Endothelial cell of umbilical vein (primary cell): ENCODE data around the gene CAPS. TPM values are rescaled to one million over a fixed set of nuclear protein-coding genes. Genes with fewer than 3 reads are reported as not detected.

Experiments
- BruUV-seq: library from RNA; stranded (reverse); fragments of 400-500 nt; replicated peaks from 2 replicates; lab custom pipeline; 2021; lab: Mats Ljungman, UMichigan
- CTCF ChIA-PET: fragments of 300-600, 350-600 bp; sonication (Branson Sonifier 250); formaldehyde crosslinking; loops from one replicate; lab custom pipeline; 2021; ENCODE audit warnings: antibody characterized with exemption, inconsistent platforms; lab: Charles Lee
- POLR2A ChIA-PET: fragments of 300-600, 350-600 bp; sonication (Branson Sonifier 250); formaldehyde crosslinking; loops from one replicate; lab custom pipeline; 2021; ENCODE audit warnings: antibody characterized with exemption, inconsistent platforms; lab: Charles Lee
- DNase-seq: peaks from one replicate; pipeline ENCODE4 v3.0.0-alpha.2; 2011; ENCODE audit warnings: low read depth, low spot score
- FAIRE-seq: peaks from 2 replicates; lab custom pipeline; 2011; peaks lifted over from hg19 to GRCh38; lab: Jason Lieb, UNC
- H2AFZ ChIP-seq: 2 replicates; pipeline ENCODE4 v1.6.0; 2012; ENCODE audit warnings: low read depth, low read length, control low read depth, inconsistent platforms
- H3K27ac ChIP-seq: 2 replicates; pipeline ENCODE4 v1.5.1; 2011; ENCODE audit warnings: low read depth, mild to moderate bottlenecking, control low read depth, low read length, moderate library complexity; ENCODE audit not compliant: insufficient read depth
- H3K27me3 ChIP-seq, 2 experiments: 2 replicates each; pipeline versions ENCODE4 v1.6.0 to v1.6.1; 2011; ENCODE audit warnings: low read length in 2 of 2, mixed read lengths in 1 of 2; ENCODE audit not compliant: control insufficient read depth in 2 of 2, insufficient read depth in 2 of 2
- H3K36me3 ChIP-seq, 2 experiments: 2 replicates in 1 of 2; 3 replicates in 1 of 2; pipeline ENCODE4 v1.5.1; 2011; ENCODE audit warnings: low read length in 2 of 2, mild to moderate bottlenecking in 1 of 2, moderate library complexity in 1 of 2; ENCODE audit not compliant: control insufficient read depth in 2 of 2, insufficient read depth in 2 of 2; ENCODE audit errors: extremely low read depth in 1 of 2
- H3K4me1 ChIP-seq: 3 replicates; pipeline ENCODE4 v1.5.1; 2011; ENCODE audit warnings: mild to moderate bottlenecking, low read length; ENCODE audit not compliant: control insufficient read depth, insufficient read depth; ENCODE audit errors: extremely low read depth
- H3K4me2 ChIP-seq: 2 replicates; pipeline ENCODE4 v1.6.1; 2011; ENCODE audit warnings: low read length, control low read depth, mixed read lengths; ENCODE audit not compliant: insufficient read depth
- H3K4me3 ChIP-seq, 3 experiments: fragments of 200-600 bp in 1 of 3; sonication (generic), shearing (Covaris generic) in 1 of 3; replicated peaks in 1 of 3; 2 replicates each; pipeline ENCODE4 v1.5.1; 2011 to 2016; ENCODE audit warnings: control low read depth in 3 of 3, low read length in 3 of 3, mild to moderate bottlenecking in 2 of 3, inconsistent platforms in 1 of 3, low read depth in 1 of 3, moderate library complexity in 1 of 3; ENCODE audit not compliant: insufficient read depth in 1 of 3
- H3K79me2 ChIP-seq: 2 replicates; pipeline ENCODE4 v1.6.0; 2012; ENCODE audit warnings: low read length, inconsistent platforms; ENCODE audit not compliant: control insufficient read depth, insufficient read depth
- H3K9ac ChIP-seq: replicated peaks from 2 replicates; pipeline ENCODE3; 2011; ENCODE audit warnings: low read length, control low read depth; ENCODE audit not compliant: insufficient read depth; ENCODE audit errors: extremely low read depth
- H3K9me1 ChIP-seq: replicated peaks from 3 replicates; pipeline ENCODE4 v1.6.0; 2011; ENCODE audit warnings: mild to moderate bottlenecking, low read length; ENCODE audit not compliant: control insufficient read depth, insufficient read depth; ENCODE audit errors: extremely low read depth
- H3K9me3 ChIP-seq: replicated peaks from 2 replicates; pipeline ENCODE4 v1.5.1; 2012; ENCODE audit warnings: low read length, inconsistent platforms; ENCODE audit not compliant: control insufficient read depth, insufficient read depth
- H4K20me1 ChIP-seq: replicated peaks from 2 replicates; pipeline ENCODE3; 2011; ENCODE audit warnings: mild to moderate bottlenecking, low read length; ENCODE audit not compliant: control insufficient read depth, insufficient read depth; ENCODE audit errors: extremely low read depth
- CTCF ChIP-seq, 2 donors: IDR thresholded peaks; 1 replicate in 1 of 2; 2 replicates in 1 of 2; pipeline ENCODE4 v1.5.1; 2011; ENCODE audit warnings: low read length in 2 of 2, mild to moderate bottlenecking in 2 of 2, moderate library complexity in 2 of 2, control low read depth in 1 of 2, inconsistent platforms in 1 of 2, low read depth in 1 of 2; ENCODE audit not compliant: insufficient read depth in 1 of 2; ENCODE audit errors: extremely low read depth in 1 of 2
- EZH2 ChIP-seq: IDR thresholded peaks from 2 replicates; pipeline ENCODE4 v1.6.1; 2012; ENCODE audit warnings: borderline replicate concordance, low read depth, mild to moderate bottlenecking, moderate library complexity, low read length, inconsistent platforms; ENCODE audit not compliant: severe bottlenecking
- FOS ChIP-seq: IDR thresholded peaks from 2 replicates; pipeline ENCODE4 v1.6.1; 2011; ENCODE audit warnings: mild to moderate bottlenecking, low read length, moderate library complexity, borderline replicate concordance; ENCODE audit not compliant: insufficient read depth
- GATA2 ChIP-seq: IDR thresholded peaks from 2 replicates; pipeline ENCODE4 v1.7.0; 2011; ENCODE audit warnings: low read depth, mild to moderate bottlenecking, moderate library complexity, mixed read lengths, low read length; ENCODE audit not compliant: insufficient read length, insufficient read depth
- JUN ChIP-seq: IDR thresholded peaks from 2 replicates; pipeline ENCODE4 v1.6.1; 2011; ENCODE audit warnings: borderline replicate concordance, low read depth; ENCODE audit not compliant: insufficient read length, insufficient read depth
- MAX ChIP-seq: IDR thresholded peaks from 2 replicates; pipeline ENCODE4 v1.6.1; 2011; ENCODE audit not compliant: insufficient read depth, insufficient read length
- MYC ChIP-seq: IDR thresholded peaks from one replicate; pipeline ENCODE4 v1.6.1; 2011; ENCODE audit warnings: mild to moderate bottlenecking, low read depth, low read length
- POLR2A ChIP-seq: IDR thresholded peaks from 2 replicates; pipeline ENCODE4 v1.6.1; 2012; ENCODE audit warnings: low read depth, mild to moderate bottlenecking, control low read depth, low read length
- POLR2AphosphoS5 ChIP-seq: IDR thresholded peaks from 2 replicates; pipeline ENCODE4 v1.6.1; 2012; ENCODE audit warnings: low read depth, mild to moderate bottlenecking, control low read depth, low read length, moderate library complexity; ENCODE audit not compliant: insufficient read depth
- dilution Hi-C: fragments of 300-500 bp; cut with MboI; formaldehyde crosslinking; loops from one replicate; pipeline ENCODE4 v1.15.0; 2019; ENCODE audit warnings: low sequenced_read_pairs; ENCODE audit not compliant: extremely low pct_ligation_motif_present
- intact Hi-C: fragments of 100-400 bp; cut with micrococcal nuclease; formaldehyde crosslinking; loops from one replicate; pipeline ENCODE4 v1.10.0; 2022
- polyA plus RNA-seq, 4 experiments: library from polyadenylated mRNA; depleted of rRNA in 3 of 4; stranded (reverse) in 3 of 4; unstranded in 1 of 4; fragments of >200 nt; gene quantifications; 2 replicates each; pipeline versions ENCODE4 v1.2.1 to v1.2.3, GENCODE V29; 2011 to 2012; ENCODE audit warnings: missing spikeins in 1 of 4
- total RNA-seq: library from RNA; stranded (reverse); gene quantifications from 2 replicates; pipeline ENCODE4 v1.2.3, GENCODE V29; 2021

The CAPS gene
- total and polyA plus RNA-seq, 2 donors (not counting 3 experiments of a cell fraction or from before 2014, with no cell fraction given): 6.9 to 8.9 TPM

GRCh38 chr19:5890099-5890498, 24.0 kb upstream of the CAPS start:
- Histone ChIP-seq H3K9ac (no peak overlapping the region), H3K36me3 (no peaks in the 10 kb centered on the region), H2AFZ (no peak overlapping the region), H3K4me2 (no peak overlapping the region), H3K27me3 (no peaks in the 10 kb centered on the region), H3K27ac (no peak overlapping the region), H4K20me1 (no peaks in the 10 kb centered on the region), H3K79me2 (no peaks in the 10 kb centered on the region), H3K4me1 (peaks cover 13% of the 10 kb centered on the region), H3K9me3 (no peaks in the 10 kb centered on the region), H3K4me3 (no peak overlapping the region), H3K9me1 (no peaks in the 10 kb centered on the region)
- FAIRE-seq: no peak
- dilution Hi-C loops (no loop called here), intact Hi-C loops (no loop called here)
- no peak for DNase-seq
- ChIA-PET CTCF (interaction anchor here (1.6 to 5.0 kb wide), 3 partner anchors 8 to 86 kb away, joined by 5 to 76 read pairs (median 10); partner anchors contain the start of gene NRTN), POLR2A (interaction anchor here (0.7 kb wide), 1 partner anchor 62 kb away, joined by 3 read pairs; no protein-coding TSS in a partner anchor)
- no peak for TF ChIP-seq FOS
- no peak for TF ChIP-seq JUN
- no peak for TF ChIP-seq GATA2
- TF ChIP-seq MAX: no peak
- TF ChIP-seq EZH2: no peak
- TF ChIP-seq POLR2A: no peak
- TF ChIP-seq POLR2AphosphoS5: no peak
- TF ChIP-seq CTCF (IDR thresholded peaks at IDR 0.05; ENCODE audit: extremely low read depth in 1 of 2, insufficient read depth in 1 of 2, low read depth in 1 of 2, low read length in 2 of 2): no peak
- no peak for TF ChIP-seq MYC
- BruUV-seq: no TSS peak
